GM15510 (cell line): ENCODE data around the gene EFR3B.

ENCODE experiments used
- POLR2A ChIP-seq: IDR thresholded peaks from 3 replicates; pipeline ENCODE4 v1.6.1; 2011; ENCODE audit warnings: borderline replicate concordance; ENCODE audit not compliant: insufficient read length; ENCODE audit errors: extremely low read depth

Gene EFR3B

GRCh38 chr2:25078170-25079049, 36.5 kb downstream of the EFR3B start:
- TF ChIP-seq POLR2A: no peak

- no peak for TF ChIP-seq POLR2A
Measured at GRCh38 chr2:25079050-25079635, 37.3 kb downstream of the EFR3B start.

- no peak for TF ChIP-seq POLR2A
Measured at GRCh38 chr2:25081237-25081790, 39.4 kb downstream of the EFR3B start.

- TF ChIP-seq POLR2A: no peak
Measured at GRCh38 chr2:25082002-25082622, 40.2 kb downstream of the EFR3B start.

- no peak for TF ChIP-seq POLR2A
Measured at GRCh38 chr2:25085761-25086560, 44.1 kb downstream of the EFR3B start.

- TF ChIP-seq POLR2A: no peak
Measured at GRCh38 chr2:25088817-25089516, 47.1 kb downstream of the EFR3B start.

GRCh38 chr2:25089605-25090315, 47.9 kb downstream of the EFR3B start:
- TF ChIP-seq POLR2A: no peak

- no peak for TF ChIP-seq POLR2A
Measured at GRCh38 chr2:25090801-25091200, 48.9 kb downstream of the EFR3B start.

GRCh38 chr2:25091265-25091664, 49.4 kb downstream of the EFR3B start:
- TF ChIP-seq POLR2A: no peak

- TF ChIP-seq POLR2A: no peak
Measured at GRCh38 chr2:25098056-25098455, 56.2 kb downstream of the EFR3B start.

- TF ChIP-seq POLR2A: no peak
Measured at GRCh38 chr2:25098670-25099486, 57.0 kb downstream of the EFR3B start.

GRCh38 chr2:25103287-25103871, 61.5 kb downstream of the EFR3B start:
- TF ChIP-seq POLR2A: no peak
